Activated T-cell treated with anti-CD3 and anti-CD28 coated beads for 48 hours (primary cell): ENCODE results near the gene ADGRL3.
"Not testable (repeated sequence)": the region's sequence is repeated elsewhere in the genome, so short reads cannot be mapped to it uniquely, and the experiment has no call there.

Source experiments
- DNase-seq: peaks from one replicate; pipeline ENCODE4 v3.0.0-alpha.2; 2020; ENCODE audit warnings: low read depth

Gene ADGRL3

DNA sequence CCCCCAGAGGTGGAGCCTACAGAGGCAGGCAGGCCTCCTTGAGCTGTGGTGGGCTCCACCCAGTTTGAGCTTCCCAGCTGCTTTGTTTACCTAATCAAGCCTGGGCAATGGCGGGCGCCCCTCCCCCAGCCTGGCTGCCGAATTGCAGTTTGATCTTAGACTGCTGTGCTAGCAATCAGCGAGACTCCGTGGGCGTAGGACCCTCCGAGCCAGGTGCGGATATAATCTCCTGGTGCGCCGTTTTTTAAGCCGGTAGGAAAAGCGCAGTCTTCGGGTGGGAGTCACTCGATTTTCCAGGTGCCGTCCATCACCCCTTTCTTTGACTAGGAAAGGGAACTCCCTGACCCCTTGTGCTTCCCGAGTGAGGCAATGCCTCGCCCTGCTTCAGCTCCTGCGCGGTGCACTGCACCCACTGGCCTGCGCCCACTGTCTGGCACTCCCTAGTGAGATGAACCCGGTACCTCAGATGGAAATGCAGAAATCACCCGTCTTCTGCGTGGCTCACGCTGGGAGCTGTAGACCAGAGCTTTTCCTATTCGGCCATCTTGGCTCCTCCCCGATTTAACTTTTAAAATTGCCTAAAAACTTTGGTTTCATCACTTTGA lies 446.7 kb downstream of the ADGRL3 start:
- DNase-seq: not testable (repeated sequence)

DNA sequence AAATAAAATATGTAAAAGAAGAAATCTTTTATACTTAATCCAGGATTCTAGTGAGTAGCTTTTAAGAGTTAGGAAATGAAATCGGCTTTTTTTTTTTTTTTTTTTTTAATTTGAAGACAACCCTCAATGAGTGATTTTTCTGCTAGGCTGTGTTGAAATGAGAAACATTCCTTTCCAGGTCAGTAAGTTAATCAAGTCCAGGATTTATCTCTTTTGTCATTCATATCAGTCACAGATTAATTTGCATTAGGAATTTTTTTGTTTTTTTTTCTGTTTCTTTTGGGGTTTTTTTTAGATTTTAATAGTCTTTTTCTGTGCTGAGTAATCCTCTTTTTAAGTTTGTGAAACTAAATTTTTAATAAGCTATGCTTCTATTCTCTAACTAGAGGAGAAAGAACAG lies 448.1 kb downstream of the ADGRL3 start:
- no peak for DNase-seq

DNA sequence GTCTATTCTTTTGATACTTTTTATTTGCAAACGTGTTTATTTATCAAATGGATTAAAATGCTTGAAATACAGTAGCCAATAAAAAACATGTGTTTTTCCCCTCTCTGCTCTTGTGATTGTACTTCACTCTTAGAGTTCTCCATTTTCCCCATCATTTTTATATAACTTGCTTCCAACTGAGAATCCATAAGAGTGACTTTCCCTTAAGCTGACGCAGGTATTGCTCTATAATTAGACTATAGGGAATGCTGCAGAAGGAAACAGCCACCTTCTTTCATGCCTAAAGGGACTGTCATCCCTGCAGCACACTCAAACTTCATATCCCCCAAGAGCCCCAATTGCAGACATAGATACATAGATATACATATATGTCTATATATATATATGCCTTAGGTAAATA lies 456.9 kb downstream of the ADGRL3 start:
- DNase-seq: no peak

GRCh38 chr4:61661960-61662359 lies 461.8 kb downstream of the ADGRL3 start:
- DNase-seq: no peak

GRCh38 chr4:61662362-61662761 lies 462.2 kb downstream of the ADGRL3 start:
- DNase-seq: no peak

- DNase-seq: no peak
Observed at GRCh38 chr4:61663310-61663709, 463.2 kb downstream of the ADGRL3 start.

DNA sequence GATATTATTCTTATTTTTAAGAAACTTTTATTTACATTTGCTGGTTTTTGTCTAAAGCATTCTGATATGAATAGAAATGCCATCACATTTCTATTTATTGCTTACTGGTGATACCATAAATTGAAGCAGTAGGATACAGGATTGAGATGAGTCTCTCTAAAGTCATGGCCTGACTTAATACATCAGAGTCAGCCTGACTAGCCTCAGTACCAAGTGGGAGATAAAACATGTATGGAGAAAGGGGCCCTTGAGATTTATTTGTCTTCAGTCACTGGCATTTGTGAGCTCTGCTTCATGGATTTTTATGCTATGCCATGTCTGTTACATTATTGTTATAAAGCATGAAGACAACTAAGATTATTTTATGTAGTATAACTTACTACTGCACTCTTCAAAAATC lies 465.5 kb downstream of the ADGRL3 start:
- no peak for DNase-seq

DNA sequence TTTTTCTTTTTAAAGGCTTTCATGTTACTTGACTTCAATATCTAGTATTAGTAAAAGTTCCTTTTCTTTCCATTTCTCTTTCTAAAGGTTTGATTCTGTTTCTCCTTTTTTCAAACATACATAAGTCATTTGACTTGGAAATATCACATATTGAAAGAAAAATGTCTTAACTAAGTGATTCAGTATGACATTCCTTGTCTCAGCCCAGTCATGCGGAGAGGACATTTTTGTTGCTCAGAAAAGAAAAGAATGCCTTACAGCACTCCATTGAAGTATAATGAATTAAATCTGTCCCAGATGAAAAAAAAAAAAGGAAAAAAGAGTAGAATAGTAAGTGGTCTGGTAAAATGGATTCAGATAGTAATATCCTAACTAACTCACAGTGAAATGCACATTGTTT lies 466.1 kb downstream of the ADGRL3 start:
- no peak for DNase-seq

DNA sequence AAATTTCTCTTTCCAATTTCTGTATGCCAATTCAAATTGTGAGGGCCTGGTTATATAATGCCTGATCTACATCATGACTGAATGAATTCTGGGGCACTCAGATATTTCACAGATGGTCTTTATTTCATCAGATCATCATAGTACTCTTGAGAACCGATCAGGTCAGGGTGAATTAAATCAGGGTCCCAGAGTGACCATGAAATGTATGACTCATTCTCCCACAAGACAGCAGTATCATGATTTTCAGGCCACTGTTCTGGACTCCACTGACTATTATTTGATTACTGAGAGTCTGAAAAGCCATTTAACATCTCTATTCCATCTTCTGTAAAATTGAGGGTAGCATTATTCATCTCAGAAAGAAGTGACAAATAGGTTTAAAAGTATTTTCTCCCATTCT lies 471.5 kb downstream of the ADGRL3 start:
- DNase-seq: no peak

GRCh38 chr4:61675464-61675863 lies 475.3 kb downstream of the ADGRL3 start:
- no peak for DNase-seq

- DNase-seq: no peak
Observed at GRCh38 chr4:61678297-61678696, 478.2 kb downstream of the ADGRL3 start.

DNA sequence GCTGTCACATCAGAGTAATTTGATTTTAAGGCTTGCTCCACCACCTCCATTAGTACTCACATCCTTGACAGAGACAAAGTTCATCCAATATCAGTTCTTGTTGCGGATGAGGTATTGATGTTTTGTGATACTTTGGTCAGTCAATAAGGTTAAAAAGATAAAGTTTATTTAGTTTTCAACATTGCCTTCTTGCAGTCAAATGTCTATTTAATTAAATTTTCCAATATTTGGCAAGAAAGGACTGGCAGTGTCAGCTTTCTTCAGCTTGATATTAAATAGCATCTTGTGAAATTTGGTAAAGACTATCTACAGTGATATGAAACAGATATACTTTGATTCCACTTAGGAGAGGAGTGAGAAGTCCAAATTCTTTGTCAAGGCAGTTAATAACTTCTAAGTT lies 493.4 kb downstream of the ADGRL3 start:
- DNase-seq: no peak

DNA sequence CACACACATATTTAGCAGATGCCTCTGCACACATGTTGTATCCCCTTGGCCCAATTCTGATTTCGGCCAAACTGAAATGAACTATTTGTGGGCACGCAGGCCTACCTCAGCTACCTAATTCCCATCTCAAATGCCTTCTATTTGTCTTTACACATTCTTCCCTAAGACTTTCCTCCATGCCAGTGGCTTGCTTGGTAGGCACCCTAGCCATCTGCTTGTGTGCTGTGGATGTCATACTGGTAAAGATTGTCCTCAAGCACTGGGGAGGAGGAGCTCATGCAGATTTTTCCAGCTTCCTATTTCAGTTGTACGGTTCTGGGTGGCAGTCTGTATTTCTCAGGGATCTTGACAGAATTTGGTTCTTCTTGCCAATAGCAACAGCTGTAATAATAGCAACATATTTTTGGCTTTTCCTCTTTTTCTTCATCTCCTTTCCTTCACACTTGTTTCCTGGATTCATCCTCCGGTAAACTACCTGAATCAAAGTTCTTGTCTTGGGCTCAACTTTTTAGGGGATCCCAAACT lies 514.3 kb downstream of the ADGRL3 start:
- no peak for DNase-seq

DNA sequence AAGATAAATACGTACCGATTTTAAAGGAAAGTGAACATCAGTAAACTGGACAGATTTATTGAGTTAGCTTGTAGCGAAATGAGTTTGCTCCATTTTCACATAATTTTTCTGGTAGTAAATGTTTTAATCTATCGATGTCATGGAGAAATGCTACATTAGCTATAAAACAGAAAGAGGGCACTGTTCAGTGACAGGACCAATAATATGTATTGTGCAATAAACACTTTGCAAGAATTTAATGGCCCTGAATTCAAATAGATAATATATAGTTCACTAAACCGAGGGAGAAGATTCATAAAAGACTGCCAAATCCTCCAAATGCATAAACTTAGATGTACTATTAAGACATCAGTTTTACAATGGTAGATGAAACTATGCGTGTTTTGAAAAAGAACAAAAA lies 516.3 kb downstream of the ADGRL3 start:
- no peak for DNase-seq

GRCh38 chr4:61723492-61723891 lies 523.4 kb downstream of the ADGRL3 start:
- DNase-seq: no peak

DNA sequence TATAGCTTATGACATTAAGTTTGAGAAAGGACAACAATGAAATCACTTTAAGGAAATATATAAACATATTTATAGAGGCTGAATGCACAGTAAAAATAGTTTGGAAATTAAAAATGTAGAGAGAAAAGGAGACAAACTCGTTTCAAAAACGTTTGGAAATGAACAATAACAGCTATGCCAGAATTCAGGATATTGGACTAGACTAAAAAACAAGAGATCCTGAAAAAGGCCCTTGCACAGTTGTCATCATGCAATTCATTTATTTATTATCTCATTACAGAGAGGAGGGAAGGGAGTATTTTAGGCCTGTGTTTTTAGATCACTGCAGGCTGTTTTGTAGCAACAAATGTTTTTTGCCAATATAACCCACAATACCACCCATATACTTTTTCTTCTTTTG lies 527.2 kb downstream of the ADGRL3 start:
- no peak for DNase-seq

GRCh38 chr4:61734409-61734808 lies 534.3 kb downstream of the ADGRL3 start:
- no peak for DNase-seq

DNA sequence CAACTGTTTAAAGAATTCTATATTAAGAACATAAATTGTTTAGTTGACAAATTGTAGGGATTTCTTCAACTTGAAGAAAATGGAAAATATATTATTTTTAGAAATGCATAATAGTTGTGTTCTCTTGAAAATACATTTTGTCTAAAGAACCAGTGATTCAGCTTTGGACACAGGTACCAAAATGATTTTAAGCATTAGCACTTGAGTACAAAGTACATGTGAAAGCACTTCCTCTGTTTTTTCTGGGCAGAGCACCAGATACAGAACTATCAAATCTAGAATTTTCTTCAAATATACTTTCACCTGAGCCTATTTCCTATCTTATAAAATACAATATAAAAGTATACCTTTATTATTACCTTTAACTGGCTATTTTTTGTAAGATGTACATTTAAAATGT lies 539.8 kb downstream of the ADGRL3 start:
- DNase-seq: no peak

- no peak for DNase-seq
Observed at GRCh38 chr4:61740886-61741285, 540.8 kb downstream of the ADGRL3 start.

GRCh38 chr4:61741327-61742096 lies 541.4 kb downstream of the ADGRL3 start:
- DNase-seq: no peak

DNA sequence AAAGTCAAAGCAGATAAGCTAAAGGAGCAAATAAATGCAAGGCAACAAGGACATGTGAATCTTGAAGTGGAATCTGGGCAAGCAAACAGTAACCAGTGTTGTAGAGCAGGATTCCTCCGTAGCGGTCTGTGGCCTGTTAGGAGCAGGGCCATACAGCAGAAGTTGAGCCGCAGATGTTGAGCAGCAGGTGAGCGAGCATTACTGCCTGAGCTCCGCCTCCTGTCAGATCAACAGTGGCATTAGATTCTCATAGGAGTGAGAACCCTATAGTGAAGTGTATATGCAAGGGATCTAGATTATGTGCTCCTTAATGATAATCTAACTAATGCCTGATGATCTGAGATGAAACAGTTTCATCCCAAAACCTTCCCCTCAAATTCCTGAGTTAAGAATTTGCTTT lies 550.7 kb downstream of the ADGRL3 start:
- no peak for DNase-seq

- no peak for DNase-seq
Observed at GRCh38 chr4:61752617-61753016, 552.5 kb downstream of the ADGRL3 start.

DNA sequence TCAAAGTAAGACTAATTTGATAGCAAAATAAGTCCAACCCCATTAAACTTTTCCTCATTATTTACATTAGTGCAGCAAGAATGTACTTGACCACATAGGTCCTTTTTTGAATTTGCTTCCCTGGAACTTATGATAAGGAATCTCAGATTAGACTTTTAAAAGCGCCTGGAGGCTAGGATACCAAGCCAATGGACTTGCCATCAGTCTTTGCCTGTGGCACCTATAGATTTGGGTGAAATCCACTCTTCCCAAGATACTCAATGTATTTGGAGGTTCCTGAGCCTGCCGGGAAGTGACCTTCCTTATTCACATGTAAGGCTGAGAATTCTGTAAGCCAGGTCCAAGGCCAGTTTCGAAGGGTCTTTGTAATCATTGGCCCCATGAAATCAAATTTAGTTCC lies 553.6 kb downstream of the ADGRL3 start:
- no peak for DNase-seq

DNA sequence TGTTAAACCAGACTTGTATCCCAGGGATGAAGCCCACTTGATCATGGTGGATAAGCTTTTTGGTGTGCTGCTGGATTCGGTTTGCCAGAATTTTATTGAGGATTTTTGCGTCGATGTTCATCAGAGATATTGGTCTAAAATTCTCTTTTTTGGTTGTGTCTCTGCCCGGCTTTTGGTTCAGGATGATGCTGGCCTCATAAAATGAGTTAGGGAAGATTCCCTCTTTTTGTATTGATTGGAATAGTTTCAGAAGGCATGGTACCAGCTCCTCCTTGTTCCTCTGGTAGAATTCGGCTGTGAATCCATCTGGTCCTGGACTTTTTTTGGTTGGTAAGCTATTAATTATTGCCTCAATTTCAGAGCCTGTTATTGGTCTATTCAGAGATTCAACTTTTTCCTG lies 556.8 kb downstream of the ADGRL3 start:
- not testable (repeated sequence) for DNase-seq
